SK-N-SH (cell line): ENCODE measurements around the gene ARHGEF4. TPM values are rescaled to one million over a fixed set of nuclear protein-coding genes. Genes with fewer than 3 reads are reported as not detected.

Experiments
- CTCF ChIA-PET: fragments of 300-600, 350-600 bp; formaldehyde crosslinking; extraction: SDS; loops from one replicate; lab custom pipeline; 2021; lab: Yijun Ruan, JAX
- POLR2A ChIA-PET: fragments of 350-600 bp; sonication (Branson Sonifier 250); formaldehyde crosslinking; extraction: SDS; loops from one replicate; lab custom pipeline; 2020; ENCODE audit warnings: antibody characterized with exemption, inconsistent platforms; lab: Yijun Ruan, JAX
- DNase-seq: peaks from one replicate; pipeline ENCODE4 v3.0.0; 2012
- H2AFZ ChIP-seq: fragments of 200-600 bp; sonication (generic); 2 replicates; pipeline ENCODE4 v1.8.1; 2016; ENCODE audit warnings: antibody characterized with exemption, mild to moderate bottlenecking, low read depth
- H3F3A ChIP-seq: fragments of 200-600 bp; sonication (generic); replicated peaks from 2 replicates; pipeline ENCODE3; 2016; ENCODE audit warnings: antibody characterized with exemption, mild to moderate bottlenecking; ENCODE audit not compliant: insufficient read depth
- H3K27ac ChIP-seq, 2 experiments: fragments of 200-500 bp in 1 of 2; fragments of 200-600 bp in 1 of 2; sonication (Bioruptor generic) in 1 of 2; sonication (generic), shearing (Covaris generic) in 1 of 2; 2 replicates each; pipeline versions ENCODE4 v1.5.1 to v1.6.1; 2014 to 2016; ENCODE audit warnings: low read depth in 2 of 2, inconsistent platforms in 1 of 2, low read length in 1 of 2, mild to moderate bottlenecking in 1 of 2, mixed read lengths in 1 of 2
- H3K27me3 ChIP-seq: fragments of 200-600 bp; sonication (generic), shearing (Covaris generic); 2 replicates; pipeline ENCODE4 v1.6.1; 2016; ENCODE audit warnings: mixed run types; ENCODE audit not compliant: insufficient read depth
- H3K36me3 ChIP-seq, 2 experiments: fragments of 200-500 bp in 1 of 2; fragments of 200-600 bp in 1 of 2; sonication (Bioruptor generic) in 1 of 2; sonication (generic) in 1 of 2; replicated peaks in 1 of 2; 2 replicates each; pipeline versions ENCODE3 to v1.5.1; 2014 to 2016; ENCODE audit warnings: low read length in 1 of 2, mild to moderate bottlenecking in 1 of 2; ENCODE audit not compliant: insufficient read depth in 2 of 2, control insufficient read depth in 1 of 2
- H3K4me1 ChIP-seq, 2 experiments: fragments of 200-500 bp in 1 of 2; fragments of 200-600 bp in 1 of 2; sonication (Bioruptor generic) in 1 of 2; sonication (generic), shearing (Covaris generic) in 1 of 2; 2 replicates each; pipeline versions ENCODE4 v1.5.1 to v1.6.1; 2014 to 2016; ENCODE audit warnings: low read depth in 1 of 2, low read length in 1 of 2, mixed run types in 1 of 2; ENCODE audit not compliant: insufficient read depth in 2 of 2, control insufficient read depth in 1 of 2
- H3K4me2 ChIP-seq: fragments of 200-600 bp; sonication (generic), shearing (Covaris generic); 2 replicates; pipeline ENCODE4 v1.6.1; 2017; ENCODE audit warnings: mixed run types
- H3K4me3 ChIP-seq, 2 experiments: fragments of 200-500 bp in 1 of 2; fragments of 200-600 bp in 1 of 2; sonication (Bioruptor generic) in 1 of 2; sonication (generic), shearing (Covaris generic) in 1 of 2; 2 replicates each; pipeline versions ENCODE4 v1.5.1 to v1.8.1; 2014 to 2016; ENCODE audit warnings: low read depth in 2 of 2, inconsistent platforms in 1 of 2, low read length in 1 of 2, mild to moderate bottlenecking in 1 of 2, mixed read lengths in 1 of 2, moderate library complexity in 1 of 2
- H3K79me2 ChIP-seq: fragments of 200-600 bp; sonication (generic); 2 replicates; pipeline ENCODE4 v1.8.1; 2017; ENCODE audit warnings: mild to moderate bottlenecking; ENCODE audit not compliant: insufficient read depth
- H3K9ac ChIP-seq: fragments of 200-600 bp; sonication (generic); 2 replicates; pipeline ENCODE4 v1.6.1; 2017; ENCODE audit warnings: mixed run types
- H3K9me2 ChIP-seq: fragments of 200-600 bp; sonication (generic); 2 replicates; pipeline ENCODE4 v1.6.1; 2017; ENCODE audit warnings: mixed run types
- H3K9me3 ChIP-seq: fragments of 200-600 bp; sonication (generic); 2 replicates; pipeline ENCODE4 v1.6.1; 2017; ENCODE audit warnings: mixed run types, mild to moderate bottlenecking, moderate library complexity
- H4K20me1 ChIP-seq: fragments of 200-600 bp; sonication (generic); 2 replicates; pipeline ENCODE4 v1.6.1; 2017; ENCODE audit warnings: mild to moderate bottlenecking, mixed run types; ENCODE audit not compliant: insufficient read depth
- ELF1 ChIP-seq: IDR thresholded peaks from 2 replicates; pipeline ENCODE4 v1.4.0; 2012
- EP300 ChIP-seq, 2 experiments: IDR thresholded peaks; 2 replicates each; pipeline versions ENCODE4 v1.4.0 to v1.6.1; 2012; ENCODE audit warnings: borderline replicate concordance in 1 of 2, low read depth in 1 of 2, low read length in 1 of 2
- FOSL2 ChIP-seq: IDR thresholded peaks from 2 replicates; pipeline ENCODE4 v1.4.0; 2012; ENCODE audit warnings: low read depth, mild to moderate bottlenecking, moderate library complexity, borderline replicate concordance
- FOXJ3 ChIP-seq: sonication (generic); formaldehyde crosslinking; IDR thresholded peaks from 2 replicates; pipeline ENCODE4 v1.5.1; 2020; ENCODE audit warnings: mild to moderate bottlenecking, missing genetic modification reagents
- MEF2A ChIP-seq: IDR thresholded peaks from 2 replicates; pipeline ENCODE4 v1.4.0; 2012; ENCODE audit warnings: low read depth, borderline replicate concordance
- NFIC ChIP-seq: IDR thresholded peaks from 2 replicates; pipeline ENCODE4 v1.4.0; 2012; ENCODE audit warnings: borderline replicate concordance
- PBX3 ChIP-seq: IDR thresholded peaks from 2 replicates; pipeline ENCODE4; 2012
- POLR2AphosphoS5 ChIP-seq: IDR thresholded peaks from 2 replicates; pipeline ENCODE4 v1.6.1; 2012; ENCODE audit warnings: low read depth, low read length
- RAD21 ChIP-seq: IDR thresholded peaks from 2 replicates; pipeline ENCODE4 v1.6.1; 2012; ENCODE audit warnings: mild to moderate bottlenecking, low read length
- RFX5 ChIP-seq: IDR thresholded peaks from 2 replicates; pipeline ENCODE4 v1.6.1; 2012; ENCODE audit warnings: mild to moderate bottlenecking, improper control_type of control experiment, low read length
- SIN3A ChIP-seq: IDR thresholded peaks from 2 replicates; pipeline ENCODE4 v1.6.1; 2012; ENCODE audit warnings: low read depth, mild to moderate bottlenecking, low read length, moderate library complexity, borderline replicate concordance
- SMC3 ChIP-seq: IDR thresholded peaks from 2 replicates; pipeline ENCODE4 v1.6.1; 2012; ENCODE audit warnings: low read depth, low read length, improper control_type of control experiment
- TAF1 ChIP-seq: IDR thresholded peaks from 2 replicates; pipeline ENCODE4 v1.6.1; 2012; ENCODE audit warnings: low read depth, mild to moderate bottlenecking, low read length, moderate library complexity, borderline replicate concordance
- TEAD4 ChIP-seq: IDR thresholded peaks from 2 replicates; pipeline ENCODE4 v1.4.0; 2012; ENCODE audit warnings: mild to moderate bottlenecking, borderline replicate concordance; ENCODE audit not compliant: insufficient read depth
- USF1 ChIP-seq: IDR thresholded peaks from 2 replicates; pipeline ENCODE4 v1.4.0; 2012; ENCODE audit warnings: low read depth, borderline replicate concordance
- WGBS: methylation state at CpG from one replicate; pipeline ENCODE4 v1.1.6; 2017; ENCODE audit warnings: low lambda C conversion rate; 5-methylcytosine and 5-hydroxymethylcytosine counted together
- polyA plus RNA-seq, 3 experiments: library from polyadenylated mRNA; depleted of rRNA; stranded (reverse); fragments of >200 nt; gene quantifications; 2 replicates each; pipeline ENCODE4 v1.2.3, GENCODE V29; 2012
- TF ChIP-seq, protein P1 (sequence below): IDR thresholded peaks from 2 replicates; pipeline ENCODE4 v1.4.0; 2012; ENCODE audit warnings: low read depth
- TF ChIP-seq, protein P2 (sequence below): fragments of 150-350 bp; IDR thresholded peaks from 2 replicates; pipeline ENCODE4 v1.6.1; 2016; ENCODE audit warnings: mild to moderate bottlenecking, low read depth, low read length
- TF ChIP-seq, protein P3 (sequence below): fragments of 200-600 bp; sonication (generic); IDR thresholded peaks from 2 replicates; pipeline ENCODE4 v1.6.1; 2017; ENCODE audit warnings: antibody characterized with exemption, mild to moderate bottlenecking, moderate library complexity

The ARHGEF4 gene
- polyA plus RNA-seq, 1 of the 3 experiments (the other 2 are of a cell fraction), result 2.3 TPM

- TF ChIP-seq RFX5 (no peak), TEAD4 (no peak), ELF1 (no peak)
- TF ChIP-seq, protein P1, sequence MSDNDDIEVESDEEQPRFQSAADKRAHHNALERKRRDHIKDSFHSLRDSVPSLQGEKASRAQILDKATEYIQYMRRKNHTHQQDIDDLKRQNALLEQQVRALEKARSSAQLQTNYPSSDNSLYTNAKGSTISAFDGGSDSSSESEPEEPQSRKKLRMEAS, result no peak
Measured at GRCh38 chr2:131022731-131023130, 186.0 kb downstream of the ARHGEF4 start (continued).

GRCh38 chr2:131023758-131024157 is 187.0 kb downstream of the ARHGEF4 start:
- H3K27me3 ChIP-seq, result no peaks in the 10 kb centered on the region
- no peaks in the 10 kb centered on the region for H3K36me3 ChIP-seq
- DNase-seq, result no peak
- no CpG with 5 or more reads among the region's 1 CpG for WGBS
- no peaks in the 10 kb centered on the region for H4K20me1 ChIP-seq
- CTCF ChIA-PET, result no interaction called here
- TF ChIP-seq NFIC (no peak), EP300 (IDR thresholded peaks at IDR 0.05; ENCODE audit: borderline replicate concordance in 1 of 2, low read depth in 1 of 2, low read length in 1 of 2) (no peak), FOSL2 (no peak), MEF2A (no peak), TAF1 (no peak), FOXJ3 (no peak), POLR2AphosphoS5 (no peak), SMC3 (no peak), SIN3A (no peak), PBX3 (no peak), USF1 (no peak), RAD21 (no peak), ELF1 (no peak)
- TF ChIP-seq, protein P2, sequence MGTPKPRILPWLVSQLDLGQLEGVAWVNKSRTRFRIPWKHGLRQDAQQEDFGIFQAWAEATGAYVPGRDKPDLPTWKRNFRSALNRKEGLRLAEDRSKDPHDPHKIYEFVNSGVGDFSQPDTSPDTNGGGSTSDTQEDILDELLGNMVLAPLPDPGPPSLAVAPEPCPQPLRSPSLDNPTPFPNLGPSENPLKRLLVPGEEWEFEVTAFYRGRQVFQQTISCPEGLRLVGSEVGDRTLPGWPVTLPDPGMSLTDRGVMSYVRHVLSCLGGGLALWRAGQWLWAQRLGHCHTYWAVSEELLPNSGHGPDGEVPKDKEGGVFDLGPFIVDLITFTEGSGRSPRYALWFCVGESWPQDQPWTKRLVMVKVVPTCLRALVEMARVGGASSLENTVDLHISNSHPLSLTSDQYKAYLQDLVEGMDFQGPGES, result no peak
- TF ChIP-seq, protein P3, sequence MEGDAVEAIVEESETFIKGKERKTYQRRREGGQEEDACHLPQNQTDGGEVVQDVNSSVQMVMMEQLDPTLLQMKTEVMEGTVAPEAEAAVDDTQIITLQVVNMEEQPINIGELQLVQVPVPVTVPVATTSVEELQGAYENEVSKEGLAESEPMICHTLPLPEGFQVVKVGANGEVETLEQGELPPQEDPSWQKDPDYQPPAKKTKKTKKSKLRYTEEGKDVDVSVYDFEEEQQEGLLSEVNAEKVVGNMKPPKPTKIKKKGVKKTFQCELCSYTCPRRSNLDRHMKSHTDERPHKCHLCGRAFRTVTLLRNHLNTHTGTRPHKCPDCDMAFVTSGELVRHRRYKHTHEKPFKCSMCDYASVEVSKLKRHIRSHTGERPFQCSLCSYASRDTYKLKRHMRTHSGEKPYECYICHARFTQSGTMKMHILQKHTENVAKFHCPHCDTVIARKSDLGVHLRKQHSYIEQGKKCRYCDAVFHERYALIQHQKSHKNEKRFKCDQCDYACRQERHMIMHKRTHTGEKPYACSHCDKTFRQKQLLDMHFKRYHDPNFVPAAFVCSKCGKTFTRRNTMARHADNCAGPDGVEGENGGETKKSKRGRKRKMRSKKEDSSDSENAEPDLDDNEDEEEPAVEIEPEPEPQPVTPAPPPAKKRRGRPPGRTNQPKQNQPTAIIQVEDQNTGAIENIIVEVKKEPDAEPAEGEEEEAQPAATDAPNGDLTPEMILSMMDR, result no peak
- TF ChIP-seq, all 33 proteins: peak for 0
- Histone ChIP-seq H3K4me1 (no peaks in the 10 kb centered on the region), H3K27ac (no peak overlapping the region), H3K9ac (no peak overlapping the region), H3K9me2 (no peaks in the 10 kb centered on the region), H3F3A (no peaks in the 10 kb centered on the region), H3K4me3 (no peak overlapping the region), H3K4me2 (no peak overlapping the region), H2AFZ (no peak overlapping the region), H3K79me2 (no peaks in the 10 kb centered on the region), H3K9me3 (no peaks in the 10 kb centered on the region)
- POLR2A ChIA-PET, result no interaction called here
